HG03108 (cell line): Measurements from ENCODE around the gene ACSF2.
"Not testable (repeated sequence)": the region's sequence is repeated elsewhere in the genome, so short reads cannot be mapped to it uniquely, and the experiment has no call there.

ENCODE experiments used
- ATAC-seq: cut with Tn5 transposase; IDR thresholded peaks from one replicate; pipeline ENCODE4 v1.9.1; 2021; ENCODE audit warnings: moderate library complexity; ENCODE audit not compliant: unreplicated experiment

Gene ACSF2

GRCh38 chr17:50425682-50426471, at the start of gene ACSF2:
Gene ACSF2, plus strand, starts transcription at chr17:50426218. Its CDS starts 44 bp downstream, at chr17:50426262.
- peak; percentile 59 for ATAC-seq

- no peak for ATAC-seq
Measured at GRCh38 chr17:50379351-50380132, 46.5 kb upstream of the ACSF2 start.

- ATAC-seq: no peak
Measured at GRCh38 chr17:50380369-50381259, 45.4 kb upstream of the ACSF2 start.

- no peak for ATAC-seq
Measured at GRCh38 chr17:50381260-50381815, 44.7 kb upstream of the ACSF2 start.

- ATAC-seq: no peak
Measured at GRCh38 chr17:50381920-50382319, 44.1 kb upstream of the ACSF2 start.

- ATAC-seq: no peak
Measured at GRCh38 chr17:50382931-50383330, 43.1 kb upstream of the ACSF2 start.

GRCh38 chr17:50386510-50386909, 39.5 kb upstream of the ACSF2 start:
- no peak for ATAC-seq

GRCh38 chr17:50388728-50389127, 37.3 kb upstream of the ACSF2 start:
- ATAC-seq: no peak

- ATAC-seq: no peak
Measured at GRCh38 chr17:50389534-50389933, 36.5 kb upstream of the ACSF2 start.

- no peak for ATAC-seq
Measured at GRCh38 chr17:50392621-50393020, 33.4 kb upstream of the ACSF2 start.

GRCh38 chr17:50393700-50394099, 32.3 kb upstream of the ACSF2 start:
- ATAC-seq: no peak

- no peak for ATAC-seq
Measured at GRCh38 chr17:50394711-50395110, 31.3 kb upstream of the ACSF2 start.

- no peak for ATAC-seq
Measured at GRCh38 chr17:50396261-50397110, 29.5 kb upstream of the ACSF2 start.

GRCh38 chr17:50397111-50397918, 28.7 kb upstream of the ACSF2 start, which contains the start of gene LRRC59:
Gene LRRC59, minus strand, starts transcription at chr17:50397523. Its CDS starts 206 bp downstream, at chr17:50397317.
- peak; percentile 91 for ATAC-seq

GRCh38 chr17:50397919-50398285, 28.1 kb upstream of the ACSF2 start:
- no peak for ATAC-seq

- not testable (repeated sequence) for ATAC-seq
Measured at GRCh38 chr17:50398672-50399071, 27.3 kb upstream of the ACSF2 start.

- ATAC-seq: not testable (repeated sequence)
Measured at GRCh38 chr17:50399591-50399990, 26.4 kb upstream of the ACSF2 start.

- ATAC-seq: not testable (repeated sequence)
Measured at GRCh38 chr17:50405351-50405750, 20.7 kb upstream of the ACSF2 start.

- no peak for ATAC-seq
Measured at GRCh38 chr17:50406578-50406977, 19.4 kb upstream of the ACSF2 start.
